ENCODE measurements around the gene MRS2.

Gene MRS2

DNA sequence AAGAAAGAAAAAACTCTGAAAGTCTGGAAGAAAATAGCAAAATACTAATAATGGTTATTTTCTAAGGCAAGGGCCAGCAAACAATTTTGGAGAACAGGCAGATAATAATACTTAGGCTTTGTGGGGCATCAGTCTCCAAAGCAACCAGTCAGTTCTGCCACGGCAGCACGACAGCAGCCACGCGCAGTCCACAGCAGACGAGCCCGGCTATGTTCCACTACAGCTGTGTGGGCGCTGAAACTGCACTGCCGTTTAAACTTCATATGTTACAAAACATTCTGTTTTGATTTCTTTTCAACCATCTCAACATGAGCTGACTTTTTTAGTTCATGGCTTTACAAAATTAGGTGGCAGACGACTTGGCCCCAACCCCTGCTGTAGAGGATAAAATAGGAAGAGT lies 29.9 kb downstream of the MRS2 start:
- no peak for DNase-seq

DNA sequence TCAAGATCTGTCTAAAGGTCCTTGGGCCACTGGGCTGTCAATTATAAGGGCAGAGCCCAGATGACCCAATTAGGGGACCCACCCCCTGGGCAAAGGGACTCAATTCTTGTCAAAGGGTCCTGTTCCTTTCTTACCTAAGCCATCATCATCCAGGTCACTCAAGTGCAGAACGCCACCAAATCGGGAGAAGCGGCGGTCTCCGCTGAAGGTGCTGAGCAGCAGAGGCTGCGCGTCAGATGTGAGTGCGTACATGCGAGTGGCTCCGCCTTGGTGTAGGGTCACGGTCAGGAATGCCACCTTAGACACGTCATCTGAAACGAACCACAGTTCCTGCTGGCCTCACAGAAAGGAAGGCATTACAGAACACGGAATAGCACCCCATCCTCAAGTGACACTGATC lies 34.2 kb downstream of the MRS2 start:
- DNase-seq: no peak

GRCh38 chr6:24439858-24440539 lies 37.3 kb downstream of the MRS2 start:
- no peak for DNase-seq

- DNase-seq: no peak
Observed at GRCh38 chr6:24440897-24441598, 38.3 kb downstream of the MRS2 start.

GRCh38 chr6:24441599-24441904 lies 38.8 kb downstream of the MRS2 start:
- DNase-seq: no peak

DNA sequence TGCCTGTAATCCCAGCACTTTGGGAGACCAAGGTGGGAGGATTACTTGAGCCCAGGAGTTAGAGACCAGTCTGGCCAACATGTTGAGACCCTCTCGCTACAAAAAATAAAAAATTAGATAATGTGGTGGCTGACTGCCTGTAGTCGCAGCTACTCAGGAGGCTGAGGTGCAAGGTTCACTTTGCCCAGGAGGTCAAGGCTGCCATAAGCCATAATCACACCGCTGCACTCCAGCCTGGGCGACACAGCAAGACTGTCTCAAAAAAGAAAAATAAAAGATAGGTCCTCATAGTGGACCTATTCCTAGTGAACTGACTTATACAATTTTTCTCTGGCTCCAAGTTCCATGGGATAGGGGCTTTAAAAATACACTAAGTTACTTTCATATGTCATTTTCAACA lies 41.9 kb downstream of the MRS2 start:
- DNase-seq: no peak

DNA sequence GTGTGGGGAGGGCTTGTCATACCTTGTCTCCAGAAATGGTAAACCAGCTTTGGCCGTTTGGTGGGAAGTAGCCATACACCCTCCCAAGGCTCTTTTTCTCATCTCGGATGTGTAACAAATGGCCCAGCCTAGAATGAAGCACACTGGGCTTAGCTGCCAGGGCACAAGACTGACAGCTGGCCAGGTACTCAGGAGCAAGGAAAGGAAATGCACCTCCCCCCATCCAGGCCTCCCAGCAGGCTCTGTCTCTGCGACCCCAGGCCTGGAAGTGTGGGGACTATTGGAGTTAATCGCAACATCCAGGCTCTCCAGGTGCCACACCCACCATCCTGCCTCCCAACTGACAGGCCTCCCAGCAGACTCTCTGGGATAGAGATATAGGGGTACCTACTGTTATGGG lies 43.0 kb downstream of the MRS2 start:
- DNase-seq: no peak

- no peak for DNase-seq
Observed at GRCh38 chr6:24446670-24447069, 43.9 kb downstream of the MRS2 start.

DNA sequence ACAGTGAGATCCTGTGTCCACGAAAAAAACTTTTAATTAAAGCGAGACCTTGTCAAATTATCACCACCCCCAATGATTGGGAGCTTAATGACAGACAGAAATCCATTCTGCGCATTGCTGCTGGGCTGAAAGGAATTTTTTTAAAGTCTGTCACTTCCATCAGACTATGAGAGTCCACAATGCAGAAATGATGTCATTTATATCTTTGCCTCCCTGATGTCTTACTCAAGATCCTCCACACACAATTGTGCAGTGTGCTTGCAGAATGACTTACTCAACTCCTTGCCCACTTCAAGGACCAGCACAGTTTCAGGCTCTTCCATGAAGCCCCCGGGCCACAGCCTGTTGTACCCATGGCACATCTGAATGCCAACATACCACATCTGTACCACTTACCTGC lies 45.7 kb downstream of the MRS2 start:
- DNase-seq: no peak

GRCh38 chr6:24448828-24449525 lies 46.2 kb downstream of the MRS2 start:
- DNase-seq: no peak

DNA sequence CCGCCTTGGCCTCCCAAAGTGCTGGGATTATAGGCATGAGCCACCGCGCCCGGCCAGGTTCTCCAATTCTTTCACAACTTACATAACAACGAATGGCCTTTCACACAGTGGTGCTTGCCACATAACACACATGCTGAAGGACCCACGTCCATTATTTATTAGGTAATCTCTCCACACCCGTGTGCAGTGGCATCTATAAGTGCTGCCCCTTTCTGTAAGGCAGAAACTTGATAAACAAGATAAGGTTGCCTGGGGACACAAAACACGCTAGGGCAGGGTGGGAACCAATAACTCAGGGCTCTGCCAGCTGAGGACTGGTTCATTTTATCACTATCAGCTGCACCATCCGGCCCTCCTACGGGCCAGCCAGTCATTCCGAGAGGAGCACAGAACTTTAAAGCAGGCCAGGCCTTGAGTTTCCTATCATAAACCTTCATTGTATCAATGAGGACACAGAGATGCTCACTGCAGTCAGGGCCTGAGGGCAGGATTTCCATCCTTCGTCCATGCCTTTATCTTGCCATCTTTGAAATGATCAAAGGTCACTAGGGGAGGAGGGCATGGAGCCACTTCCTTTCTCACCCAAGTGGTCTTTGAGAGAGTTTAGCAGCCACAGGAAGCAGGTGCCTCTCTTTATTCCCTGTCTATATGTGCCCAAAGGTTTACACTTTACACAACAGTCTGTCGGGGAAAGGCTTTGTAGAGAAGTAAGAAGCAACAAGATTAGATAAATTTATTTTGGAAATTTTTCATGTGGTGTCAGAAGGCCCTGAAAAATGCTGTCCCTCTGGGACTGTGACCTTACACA lies 49.0 kb downstream of the MRS2 start:
- DNase-seq: peak; percentile 94

GRCh38 chr6:24453921-24454320 lies 51.2 kb downstream of the MRS2 start:
- no peak for DNase-seq

DNA sequence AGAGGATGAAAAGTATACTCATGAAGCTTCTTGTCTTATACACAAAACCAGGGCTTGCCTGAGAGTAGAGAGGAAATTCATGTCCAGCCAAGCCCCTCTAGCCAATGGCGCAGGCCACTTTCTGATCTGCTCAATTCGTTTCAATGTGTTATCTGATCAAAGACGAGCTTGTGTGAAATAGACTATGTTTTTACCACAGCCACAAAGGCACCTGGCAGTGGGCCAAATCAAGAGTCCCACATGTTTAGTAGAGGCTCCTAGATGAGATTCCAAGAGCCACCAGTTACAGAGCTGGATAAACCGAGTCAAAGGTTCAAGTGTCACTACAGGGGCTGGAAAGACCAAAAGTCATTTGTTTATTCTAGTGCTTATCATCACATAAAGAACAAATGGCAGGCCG lies 51.7 kb downstream of the MRS2 start:
- peak; percentile 71 for DNase-seq

GRCh38 chr6:24455061-24455460 lies 52.3 kb downstream of the MRS2 start:
- no peak for DNase-seq

DNA sequence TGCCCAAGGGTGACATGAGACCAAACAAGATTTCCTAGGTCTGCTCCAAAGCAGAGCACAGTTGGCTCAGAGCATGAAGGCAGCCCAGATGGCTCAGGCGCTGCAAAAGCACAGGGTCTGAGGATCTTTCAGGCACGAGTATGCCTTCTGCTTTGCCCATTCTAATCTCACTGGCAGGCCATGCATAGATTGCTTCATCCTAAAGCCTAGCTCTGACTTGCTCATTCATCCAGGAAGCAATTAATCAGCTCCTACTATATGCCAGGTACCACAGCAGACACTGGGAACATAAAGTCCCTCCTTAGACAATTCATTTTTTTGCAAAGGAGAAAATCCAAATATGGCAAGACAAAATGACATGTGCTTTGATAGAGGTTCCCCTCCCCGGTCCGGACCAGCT lies 55.4 kb downstream of the MRS2 start:
- DNase-seq: no peak

DNA sequence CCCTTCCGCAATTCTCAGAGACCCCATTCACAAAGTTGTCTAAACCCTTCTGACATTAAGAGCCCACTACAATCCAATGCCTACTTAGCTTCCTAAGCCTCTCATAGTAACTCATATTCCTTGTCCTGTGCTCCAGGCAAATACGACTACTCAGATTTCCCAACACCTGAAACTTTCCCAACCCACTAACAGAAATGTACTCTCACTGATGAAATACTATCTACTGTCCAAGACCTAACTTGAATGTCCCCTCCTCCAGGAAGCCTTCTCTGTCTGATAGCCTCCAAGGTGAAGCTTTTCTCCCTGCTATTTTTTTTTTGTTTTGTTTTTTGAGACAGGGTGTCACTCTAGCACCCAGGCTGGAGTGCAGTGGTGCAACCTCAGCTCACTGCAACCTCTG lies 56.2 kb downstream of the MRS2 start:
- no peak for DNase-seq

- DNase-seq: no peak
Observed at GRCh38 chr6:24460966-24461365, 58.2 kb downstream of the MRS2 start.

DNA sequence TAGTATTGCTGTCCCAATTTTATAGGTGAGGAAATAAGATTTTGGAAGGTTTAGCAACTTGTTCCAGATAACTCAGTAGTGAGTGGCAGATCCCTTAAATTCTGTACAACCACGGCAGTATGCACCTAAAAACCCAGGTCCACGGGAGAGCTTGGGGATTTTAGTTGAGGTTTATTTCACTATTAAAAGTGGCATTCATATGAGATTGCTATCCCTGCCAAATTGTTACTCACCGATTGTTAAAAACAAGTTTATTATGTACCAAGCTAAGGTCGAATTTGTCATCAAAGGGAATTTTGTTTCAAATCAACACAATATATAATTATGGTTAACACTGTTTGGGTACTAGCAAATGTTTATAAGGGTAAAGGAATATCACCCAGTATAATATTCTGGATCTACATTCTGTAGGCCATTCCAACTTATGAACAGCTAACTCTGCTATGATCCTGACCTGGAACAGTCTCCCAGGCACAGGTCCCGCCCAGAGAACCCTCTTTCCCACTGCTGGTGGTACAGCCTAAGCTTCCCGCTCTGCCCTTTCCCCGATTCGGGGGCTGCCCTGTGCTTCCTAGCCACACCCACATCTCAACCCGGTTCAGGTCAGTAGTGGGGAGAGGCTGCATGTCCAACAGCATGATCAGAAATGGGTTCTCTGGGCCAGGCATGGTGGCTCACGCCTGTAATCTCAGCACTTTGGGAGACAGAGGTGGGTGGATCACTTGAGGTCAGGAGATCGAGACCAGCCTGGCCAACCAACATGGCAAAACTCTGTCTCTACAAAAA lies 61.7 kb downstream of the MRS2 start:
- no peak for DNase-seq

DNA sequence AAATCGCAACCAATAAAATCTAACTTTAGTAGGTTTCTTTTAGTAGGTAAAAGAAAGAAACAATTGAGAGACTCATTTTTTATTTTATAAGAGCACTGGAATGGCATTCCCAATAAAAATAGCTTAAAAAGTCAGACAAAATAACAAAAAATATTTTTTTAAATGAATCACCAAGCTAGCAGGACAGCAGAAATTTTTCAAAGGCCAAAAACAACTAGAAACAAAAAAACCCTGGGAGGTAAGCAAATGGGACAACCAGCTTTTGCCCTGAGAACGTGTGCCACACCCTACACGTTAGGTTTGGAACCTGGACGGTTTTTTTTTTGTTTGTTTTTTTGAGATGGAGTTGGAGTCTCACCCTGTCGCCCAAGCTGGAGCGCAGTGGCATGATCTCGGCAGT lies 67.1 kb downstream of the MRS2 start:
- DNase-seq: no peak

- no peak for DNase-seq
Observed at GRCh38 chr6:24472181-24472580, 69.4 kb downstream of the MRS2 start.

Data from hematopoietic multipotent progenitor cell treated with erythropoietin and hydrocortisone succinate and interleukin-3 and kit ligand, for 8 days (in vitro differentiated cells).